ENCODE measurements around the gene CCDC184.

DNA sequence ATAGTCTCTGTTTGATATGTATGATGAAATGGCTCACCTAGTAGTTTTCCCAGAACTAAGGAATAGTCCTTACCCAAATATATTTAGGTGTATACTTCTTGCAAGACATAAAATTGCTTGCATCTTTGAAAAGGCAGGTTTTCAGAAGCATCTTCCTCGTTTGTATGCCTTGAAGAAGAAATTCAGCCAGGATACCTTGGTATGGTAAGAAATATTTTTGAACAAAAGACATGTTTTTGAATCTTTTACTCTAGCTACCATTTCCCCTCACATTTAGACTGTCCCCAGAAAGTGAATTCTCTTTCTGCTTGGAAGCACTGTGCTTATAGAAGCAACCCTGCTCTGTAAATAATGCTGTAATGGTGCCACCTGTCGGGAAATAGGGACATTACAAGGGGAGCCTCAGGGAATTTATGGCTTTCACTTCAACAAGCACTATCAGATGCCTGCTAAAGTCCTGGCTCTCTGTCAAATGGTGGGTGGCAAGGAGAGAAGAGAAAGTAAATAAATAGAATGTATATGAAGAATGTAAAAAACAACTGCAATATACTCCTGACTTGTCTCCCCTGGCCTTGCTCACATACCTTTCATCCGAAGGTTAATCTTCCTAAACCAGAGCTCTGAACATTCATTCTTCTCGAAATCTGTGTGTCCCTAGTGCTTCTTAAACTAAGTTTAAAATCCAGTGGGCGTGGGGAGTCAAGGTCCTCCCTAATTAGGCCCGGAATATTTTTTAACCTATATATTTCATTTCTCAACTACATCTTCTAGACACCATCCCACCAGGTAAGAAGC is 6.1 kb downstream of the CCDC184 start:
- TF ChIP-seq, protein P1, sequence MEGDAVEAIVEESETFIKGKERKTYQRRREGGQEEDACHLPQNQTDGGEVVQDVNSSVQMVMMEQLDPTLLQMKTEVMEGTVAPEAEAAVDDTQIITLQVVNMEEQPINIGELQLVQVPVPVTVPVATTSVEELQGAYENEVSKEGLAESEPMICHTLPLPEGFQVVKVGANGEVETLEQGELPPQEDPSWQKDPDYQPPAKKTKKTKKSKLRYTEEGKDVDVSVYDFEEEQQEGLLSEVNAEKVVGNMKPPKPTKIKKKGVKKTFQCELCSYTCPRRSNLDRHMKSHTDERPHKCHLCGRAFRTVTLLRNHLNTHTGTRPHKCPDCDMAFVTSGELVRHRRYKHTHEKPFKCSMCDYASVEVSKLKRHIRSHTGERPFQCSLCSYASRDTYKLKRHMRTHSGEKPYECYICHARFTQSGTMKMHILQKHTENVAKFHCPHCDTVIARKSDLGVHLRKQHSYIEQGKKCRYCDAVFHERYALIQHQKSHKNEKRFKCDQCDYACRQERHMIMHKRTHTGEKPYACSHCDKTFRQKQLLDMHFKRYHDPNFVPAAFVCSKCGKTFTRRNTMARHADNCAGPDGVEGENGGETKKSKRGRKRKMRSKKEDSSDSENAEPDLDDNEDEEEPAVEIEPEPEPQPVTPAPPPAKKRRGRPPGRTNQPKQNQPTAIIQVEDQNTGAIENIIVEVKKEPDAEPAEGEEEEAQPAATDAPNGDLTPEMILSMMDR (IDR thresholded peaks at IDR 0.05): peak; percentile 83 to 88 (median 84)
- no peak for TF ChIP-seq POLR2A (IDR thresholded peaks at IDR 0.05)

Measured in upper lobe of left lung (tissue), 4 donors.